Stomach smooth muscle (tissue), 2 donors: ENCODE data around the gene GLG1.

Source experiments
- H3K27ac ChIP-seq: one replicate; pipeline ENCODE4 v1.7.0; 2013; ENCODE audit warnings: mild to moderate bottlenecking, low read length, inconsistent platforms
- H3K27me3 ChIP-seq, 2 donors: one replicate each; pipeline ENCODE4 v1.7.0; 2013; ENCODE audit warnings: low read length in 2 of 2; ENCODE audit not compliant: insufficient read depth in 2 of 2, control insufficient read depth in 1 of 2
- H3K36me3 ChIP-seq, 2 donors: one replicate each; pipeline ENCODE4 v1.7.0; 2013; ENCODE audit warnings: low read length in 2 of 2; ENCODE audit not compliant: control insufficient read depth in 2 of 2, insufficient read depth in 2 of 2
- H3K4me1 ChIP-seq: one replicate; pipeline ENCODE4 v1.7.0; 2013; ENCODE audit warnings: low read length; ENCODE audit not compliant: control insufficient read depth, insufficient read depth
- H3K4me3 ChIP-seq, 2 donors: one replicate each; pipeline ENCODE4 v1.7.0; 2013; ENCODE audit warnings: low read length in 2 of 2
- H3K9ac ChIP-seq, 2 donors: one replicate each; pipeline ENCODE4 v1.7.0; 2013; ENCODE audit warnings: low read length in 2 of 2, mild to moderate bottlenecking in 1 of 2
- H3K9me3 ChIP-seq, 2 donors: one replicate each; pipeline ENCODE4 v1.7.0; 2013; ENCODE audit warnings: low read length in 2 of 2; ENCODE audit not compliant: control insufficient read depth in 2 of 2
- donor health status: healthy.
- donor health status: Pancreatic carcinoma.

Gene GLG1

DNA sequence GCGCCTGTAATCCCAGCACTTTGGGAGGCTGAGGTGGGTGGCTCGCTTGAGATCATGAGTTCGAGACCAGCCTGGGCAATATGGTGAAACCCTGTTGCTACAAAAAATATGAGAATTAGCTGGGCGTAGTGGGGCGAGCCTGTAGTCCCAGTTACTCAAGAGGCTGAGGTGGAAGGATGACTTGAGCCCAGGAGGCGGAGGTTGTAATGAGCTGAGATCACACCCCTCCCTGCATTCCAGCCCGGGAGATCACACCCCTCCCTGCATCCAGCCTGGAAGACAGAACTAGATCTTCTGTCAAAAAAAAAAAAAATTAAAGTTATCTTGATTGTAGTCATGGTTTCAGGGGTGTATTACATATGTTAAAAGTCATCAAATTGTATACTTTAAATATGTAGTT, 26.8 kb upstream of the GLG1 start:
- Histone ChIP-seq H3K4me3 (no peak overlapping the region), H3K27me3 (no peaks in the 10 kb centered on the region), H3K4me1 (no peaks in the 10 kb centered on the region), H3K36me3 (peaks cover 22 to 33% of the 10 kb centered on the region in 2 donors), H3K9ac (no peak overlapping the region), H3K27ac (no peak overlapping the region), H3K9me3 (no peaks in the 10 kb centered on the region)

DNA sequence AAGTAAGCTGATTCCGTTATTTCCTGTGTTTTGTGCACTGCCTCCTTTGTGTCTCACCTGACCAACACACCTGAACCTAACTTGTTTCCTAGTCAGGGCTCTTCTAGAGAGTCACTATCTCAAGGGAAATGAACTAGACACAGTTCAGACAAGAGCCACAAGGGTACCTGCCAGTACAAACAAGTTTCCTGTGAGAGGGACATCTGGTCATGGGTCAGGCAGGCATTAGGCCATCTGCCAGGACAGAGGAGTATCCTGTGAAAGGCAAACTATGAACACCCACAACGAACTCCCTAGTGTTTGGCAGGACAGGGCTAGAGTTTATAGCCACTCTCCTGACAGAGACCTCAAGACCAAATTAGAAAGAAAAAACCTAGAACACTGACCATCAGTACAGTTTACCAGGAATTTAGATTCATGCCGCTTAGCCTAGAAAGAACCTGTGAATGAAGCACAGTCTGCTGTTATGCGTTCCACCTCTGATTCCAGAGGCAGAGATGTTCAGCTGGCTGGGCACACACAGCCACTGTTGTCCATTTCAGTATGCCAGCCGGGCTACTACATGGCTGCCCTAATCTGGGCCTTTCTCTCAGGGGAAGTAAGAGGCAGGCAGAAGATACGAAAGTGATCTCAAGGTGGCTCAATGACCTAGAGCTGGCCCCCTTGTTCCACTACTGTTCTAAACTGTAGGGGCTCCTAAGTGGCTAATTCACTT, 20.7 kb upstream of the GLG1 start:
- Histone ChIP-seq H3K27me3 (no peaks in the 10 kb centered on the region), H3K4me1 (peaks cover 4% of the 10 kb centered on the region), H3K4me3 (no peak overlapping the region), H3K27ac (no peak overlapping the region), H3K9me3 (no peaks in the 10 kb centered on the region), H3K36me3 (peaks cover 44 to 55% of the 10 kb centered on the region in 2 donors), H3K9ac (no peak overlapping the region)

DNA sequence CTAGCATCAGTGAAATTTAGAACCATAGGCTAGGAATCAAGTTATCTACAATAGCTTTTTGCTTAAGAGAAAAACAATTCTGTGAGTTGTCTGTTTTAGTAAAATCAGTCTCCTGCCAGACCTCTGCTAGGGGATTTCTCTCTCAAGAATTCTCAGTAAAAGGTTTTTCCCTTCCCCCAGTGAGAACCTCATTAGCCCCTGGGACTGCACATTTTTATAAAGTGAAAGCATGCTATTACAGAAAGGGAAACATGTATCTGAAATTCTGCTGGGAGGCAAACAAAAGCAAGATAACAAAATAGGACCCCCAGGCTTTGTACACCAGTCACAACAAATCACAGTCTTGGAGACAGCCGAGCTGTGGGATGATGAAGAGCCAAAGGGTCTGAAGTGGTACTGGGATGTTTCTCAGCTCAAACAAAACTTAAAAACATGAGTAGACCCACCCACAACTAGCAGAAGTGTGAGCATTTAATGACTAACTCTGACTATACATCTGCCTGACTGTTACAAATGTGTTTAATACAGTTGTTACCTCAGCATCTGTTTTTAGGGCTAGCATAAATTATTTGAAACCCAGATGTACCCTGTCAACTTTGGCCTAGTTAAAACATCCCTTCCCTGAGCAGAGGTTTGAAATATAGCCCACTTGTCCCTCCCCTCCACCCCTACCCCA, 20.0 kb upstream of the GLG1 start:
- H3K4me1 ChIP-seq, result peaks cover 4% of the 10 kb centered on the region
- H3K27ac ChIP-seq, result no peak overlapping the region
- H3K9ac ChIP-seq, result no peak overlapping the region
- H3K4me3 ChIP-seq, result no peak overlapping the region
- no peaks in the 10 kb centered on the region for H3K27me3 ChIP-seq
- peaks cover 46 to 56% of the 10 kb centered on the region in 2 donors for H3K36me3 ChIP-seq
- no peaks in the 10 kb centered on the region for H3K9me3 ChIP-seq

DNA sequence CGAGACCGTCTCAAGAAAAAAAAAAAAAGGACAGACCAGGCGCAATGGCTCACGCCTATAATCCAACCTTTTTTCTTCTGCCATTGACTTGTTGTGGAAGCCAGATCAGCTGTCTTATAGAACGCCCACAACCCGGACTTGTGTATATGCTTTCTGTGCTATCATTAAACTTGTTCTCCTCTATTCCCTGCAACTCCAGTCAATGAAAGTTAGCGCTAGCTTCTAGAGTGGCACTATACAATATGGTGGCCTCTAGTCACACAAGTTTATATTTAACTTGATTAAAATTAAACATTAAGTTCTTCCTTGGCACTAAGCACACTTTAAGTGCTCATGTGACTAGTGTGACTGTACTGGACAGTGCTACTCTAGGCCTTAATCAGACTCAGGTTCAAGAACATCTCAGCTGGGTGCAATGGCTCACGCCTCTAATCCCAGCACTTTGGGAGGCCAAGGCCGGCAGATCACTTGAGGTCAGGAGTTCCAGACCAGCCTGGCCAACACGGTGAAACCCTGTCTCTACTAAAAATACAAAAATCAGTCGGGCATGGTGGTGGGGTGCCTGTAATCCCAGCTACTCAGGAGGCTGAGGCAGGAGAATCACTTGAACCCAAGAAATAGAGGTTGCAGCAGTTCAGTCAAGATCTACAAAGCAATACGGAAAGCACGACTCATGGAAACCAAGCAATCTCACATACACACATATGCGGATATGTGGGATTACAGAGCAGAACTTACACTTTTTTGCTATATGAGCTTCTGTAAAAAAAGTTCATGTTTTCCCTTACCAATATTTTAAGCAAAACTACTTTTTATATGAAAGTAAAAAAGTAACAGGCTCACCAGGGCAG, 18.8 kb upstream of the GLG1 start:
- Histone ChIP-seq H3K36me3 (peaks cover 42 to 49% of the 10 kb centered on the region in 2 donors), H3K27ac (no peak overlapping the region), H3K27me3 (no peaks in the 10 kb centered on the region), H3K4me1 (peaks cover 4% of the 10 kb centered on the region), H3K4me3 (no peak overlapping the region), H3K9ac (no peak overlapping the region), H3K9me3 (no peaks in the 10 kb centered on the region)

DNA sequence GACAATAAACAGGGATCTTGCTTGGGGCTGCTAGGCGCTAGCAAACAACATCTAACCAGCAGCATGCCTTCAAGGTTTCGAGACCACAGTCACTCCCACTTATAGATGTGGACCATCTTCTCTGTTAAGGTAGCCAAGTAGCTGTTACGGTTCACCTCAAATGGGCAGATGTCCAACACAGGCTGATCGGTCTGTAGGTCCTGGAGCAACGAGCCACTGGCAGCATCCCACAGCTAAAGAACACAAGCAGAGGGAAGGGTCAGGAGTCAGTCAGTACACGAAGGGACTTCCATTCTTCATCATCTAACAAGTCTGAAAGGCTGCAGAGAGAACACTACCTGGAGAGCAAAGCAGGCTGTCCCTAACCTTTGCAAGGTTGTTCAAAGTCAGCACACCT, 16.9 kb upstream of the GLG1 start:
- H3K27me3 ChIP-seq, result no peaks in the 10 kb centered on the region
- H3K36me3 ChIP-seq, result peaks cover 33 to 39% of the 10 kb centered on the region in 2 donors
- peaks cover 4% of the 10 kb centered on the region for H3K4me1 ChIP-seq
- H3K27ac ChIP-seq, result no peak overlapping the region
- no peaks in the 10 kb centered on the region for H3K9me3 ChIP-seq
- no peak overlapping the region for H3K4me3 ChIP-seq
- H3K9ac ChIP-seq, result no peak overlapping the region

DNA sequence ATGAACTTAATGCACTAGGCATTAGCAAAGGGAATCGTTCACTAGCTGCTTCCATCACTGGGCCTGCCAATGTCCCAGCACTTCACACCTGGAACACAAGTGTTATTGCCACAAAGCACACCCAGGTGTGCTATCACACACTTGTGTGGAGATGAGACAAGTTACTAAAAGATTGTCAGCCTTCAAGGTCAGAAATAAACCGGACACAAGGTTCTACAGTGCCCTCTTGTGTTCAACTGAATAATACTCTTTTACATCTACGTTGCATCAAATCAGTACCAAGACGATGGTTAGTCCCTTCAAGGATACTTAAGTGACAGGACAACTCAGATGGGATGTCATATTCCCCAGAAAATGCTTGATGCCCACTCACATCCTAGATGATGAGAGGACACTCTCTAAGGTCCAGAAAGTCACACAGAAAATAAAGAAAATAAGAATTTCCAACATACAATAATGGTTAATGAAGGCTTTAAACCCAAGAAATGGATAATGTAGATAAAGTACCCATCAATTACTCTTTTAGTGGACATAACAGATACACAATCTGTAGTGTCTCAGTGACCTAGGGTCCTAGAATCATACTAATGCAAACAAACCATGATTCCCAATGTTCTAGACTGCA, 16.4 kb upstream of the GLG1 start:
- Histone ChIP-seq H3K36me3 (peaks cover 31 to 38% of the 10 kb centered on the region in 2 donors), H3K27ac (no peak overlapping the region), H3K27me3 (no peaks in the 10 kb centered on the region), H3K9me3 (no peaks in the 10 kb centered on the region), H3K4me1 (peaks cover 4% of the 10 kb centered on the region), H3K9ac (no peak overlapping the region), H3K4me3 (no peak overlapping the region)

DNA sequence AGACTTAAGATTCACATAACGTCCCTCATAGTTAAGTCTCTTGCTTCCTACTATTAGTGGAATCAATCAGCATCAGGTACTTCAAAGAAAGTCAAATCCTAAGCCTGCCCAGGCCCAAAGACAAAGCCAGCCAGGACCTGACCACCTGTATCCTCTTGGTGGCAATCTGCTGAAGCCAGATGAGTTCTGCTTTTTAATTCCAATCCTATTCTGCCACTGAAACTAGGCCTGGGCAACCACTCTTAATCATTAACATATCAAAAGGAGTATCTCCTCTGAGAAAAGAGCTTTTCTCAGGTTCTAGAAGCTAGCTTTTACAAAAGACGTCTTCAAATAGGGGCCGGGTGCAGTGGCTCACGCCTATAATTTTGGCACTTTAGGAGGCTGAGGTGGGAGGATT, 15.1 kb upstream of the GLG1 start:
- Histone ChIP-seq H3K9ac (no peak overlapping the region), H3K36me3 (peaks cover 24 to 32% of the 10 kb centered on the region in 2 donors), H3K4me3 (no peak overlapping the region), H3K4me1 (no peaks in the 10 kb centered on the region), H3K27me3 (no peaks in the 10 kb centered on the region), H3K27ac (no peak overlapping the region), H3K9me3 (no peaks in the 10 kb centered on the region)

DNA sequence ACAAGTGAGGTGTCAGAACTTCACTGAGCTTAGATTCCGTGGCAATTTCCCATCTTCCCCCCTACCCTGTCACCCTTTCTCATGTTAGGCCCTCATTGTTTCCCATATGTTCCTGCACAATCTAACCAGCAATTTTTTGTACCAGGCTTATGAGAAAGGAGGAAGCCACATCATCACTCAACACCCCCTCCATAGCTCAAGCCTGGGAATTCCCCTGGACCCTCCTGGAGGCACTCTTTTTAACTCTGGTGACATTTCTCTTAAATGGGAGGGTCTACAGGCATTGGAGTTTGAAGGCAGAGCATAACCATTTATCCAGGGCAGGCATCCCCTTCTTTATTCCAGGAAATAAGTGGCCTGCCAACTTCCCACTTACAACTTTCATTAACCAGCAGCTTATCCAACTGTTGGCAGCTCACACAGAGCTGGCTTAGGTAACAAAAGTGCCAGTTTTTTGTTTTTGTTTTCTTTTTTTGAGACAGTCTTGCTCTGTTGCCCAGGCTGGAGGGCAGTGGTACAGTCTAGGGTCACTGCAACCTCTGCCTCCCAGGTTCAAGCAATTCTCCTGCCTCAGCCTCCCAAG, 10.4 kb upstream of the GLG1 start:
- no peaks in the 10 kb centered on the region for H3K27me3 ChIP-seq
- no peak overlapping the region for H3K4me3 ChIP-seq
- no peaks in the 10 kb centered on the region for H3K4me1 ChIP-seq
- no peaks in the 10 kb centered on the region for H3K9me3 ChIP-seq
- H3K9ac ChIP-seq, result no peak overlapping the region
- H3K27ac ChIP-seq, result no peak overlapping the region
- peaks cover 0 to 6% of the 10 kb centered on the region in 2 donors for H3K36me3 ChIP-seq

DNA sequence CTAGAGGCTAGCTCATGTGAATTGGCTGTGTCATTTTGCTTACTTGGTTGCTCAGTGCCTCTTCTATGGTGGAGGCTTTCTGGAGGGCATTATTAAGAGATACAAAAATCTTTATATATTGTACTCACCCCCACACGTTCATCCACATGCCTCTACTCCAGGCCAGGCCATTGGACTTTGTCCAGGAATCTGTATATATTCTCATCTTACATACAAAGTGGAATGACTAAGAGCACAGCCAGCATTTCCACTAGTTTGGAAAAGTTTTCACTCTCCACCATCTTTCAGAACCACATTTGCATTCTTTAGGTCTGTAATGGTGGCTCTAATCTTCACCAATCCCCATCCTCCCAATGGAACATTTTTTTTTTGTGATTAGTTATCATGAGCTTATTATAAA, 4.8 kb upstream of the GLG1 start:
- no peak overlapping the region for H3K9ac ChIP-seq
- no peaks in the 10 kb centered on the region for H3K27me3 ChIP-seq
- no peak overlapping the region for H3K4me3 ChIP-seq
- peaks cover 3% of the 10 kb centered on the region for H3K4me1 ChIP-seq
- no peaks in the 10 kb centered on the region for H3K9me3 ChIP-seq
- no peak overlapping the region for H3K27ac ChIP-seq
- no peaks in the 10 kb centered on the region for H3K36me3 ChIP-seq

DNA sequence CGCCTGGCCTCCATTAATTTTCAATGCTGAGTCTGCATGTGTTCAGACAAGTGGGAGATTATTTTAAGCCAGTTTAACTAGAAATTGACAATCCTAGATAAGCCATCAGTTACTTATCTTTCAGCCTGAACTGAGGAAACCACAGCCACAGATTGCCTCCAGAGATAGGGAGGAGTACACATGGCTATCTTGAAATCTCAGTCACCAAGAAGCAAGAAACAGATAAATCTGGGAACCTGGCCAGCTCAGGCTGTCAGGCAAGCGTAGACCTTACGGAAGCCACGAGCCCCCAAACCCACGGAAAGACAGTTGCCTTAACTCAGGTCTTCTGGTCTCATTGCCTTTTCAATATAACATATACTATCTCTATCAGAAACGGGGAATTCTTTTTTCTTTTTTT, 2.0 kb upstream of the GLG1 start:
- Histone ChIP-seq H3K27ac (no peak overlapping the region), H3K27me3 (no peaks in the 10 kb centered on the region), H3K9me3 (no peaks in the 10 kb centered on the region)

More for the DNA sequence above, 2.0 kb upstream of the GLG1 start:
- Histone ChIP-seq H3K4me3 (no peak overlapping the region), H3K9ac (no peak overlapping the region), H3K4me1 (peaks cover 3% of the 10 kb centered on the region), H3K36me3 (no peaks in the 10 kb centered on the region)
